ENCODE measurements around the gene PIK3C2G. TPM values are rescaled to one million over a fixed set of nuclear protein-coding genes. Genes with fewer than 3 reads are reported as not detected.

The PIK3C2G gene
- total RNA-seq, 1 experiment from 2014 or later: not detected

GRCh38 chr12:18479256-18479655, 217.9 kb downstream of the PIK3C2G start:
- H3K36me3 ChIP-seq (ENCODE audit: insufficient read depth, low read length, poor library complexity, severe bottlenecking): no peaks in the 10 kb centered on the region
- intact Hi-C loops (cut with micrococcal nuclease; ENCODE audit: unreplicated experiment): no loop called here
- no peaks in the 10 kb centered on the region for H3K27me3 ChIP-seq (replicated peaks; ENCODE audit: insufficient read depth, low read depth, low read length, poor library complexity)
- ChIA-PET POLR2A (ENCODE audit: low non-redundant PET) (no interaction called here), CTCF (no interaction called here)
- no peak for DNase-seq (ENCODE audit: low spot score)
- no peaks in the 10 kb centered on the region for H3K4me1 ChIP-seq (ENCODE audit: insufficient read depth, low read length, poor library complexity, severe bottlenecking)
- no TSS peak for BruUV-seq (replicated peaks)
- TF ChIP-seq CTCF (conservative IDR thresholded peaks at IDR 0.05; ENCODE audit: low read depth, low read length) (no peak), EZH2 (IDR thresholded peaks at IDR 0.05; ENCODE audit: borderline replicate concordance, low read depth, low read length, poor library complexity, severe bottlenecking) (no peak)
- H3K4me3 ChIP-seq (ENCODE audit: low read depth, low read length, poor library complexity, severe bottlenecking): no peak overlapping the region
- no peaks in the 10 kb centered on the region for H3K9me3 ChIP-seq (ENCODE audit: low read depth, low read length, poor library complexity, severe bottlenecking)
- no peak overlapping the region for H3K27ac ChIP-seq (ENCODE audit: low read depth, low read length, poor library complexity, severe bottlenecking)

- intact Hi-C loops (cut with micrococcal nuclease; ENCODE audit: unreplicated experiment): no loop called here
Observed at GRCh38 chr12:18482601-18483120, 221.3 kb downstream of the PIK3C2G start.

GRCh38 chr12:18483698-18484325, 222.5 kb downstream of the PIK3C2G start:
- Histone ChIP-seq H3K4me3 (ENCODE audit: low read depth, low read length, poor library complexity, severe bottlenecking) (no peak overlapping the region), H3K4me1 (ENCODE audit: insufficient read depth, low read length, poor library complexity, severe bottlenecking) (no peaks in the 10 kb centered on the region), H3K9me3 (ENCODE audit: low read depth, low read length, poor library complexity, severe bottlenecking) (no peaks in the 10 kb centered on the region), H3K27me3 (replicated peaks; ENCODE audit: insufficient read depth, low read depth, low read length, poor library complexity) (peaks cover 3% of the 10 kb centered on the region), H3K27ac (ENCODE audit: low read depth, low read length, poor library complexity, severe bottlenecking) (no peak overlapping the region), H3K36me3 (ENCODE audit: insufficient read depth, low read length, poor library complexity, severe bottlenecking) (no peaks in the 10 kb centered on the region)
- CTCF ChIA-PET: no interaction called here
- POLR2A ChIA-PET (ENCODE audit: low non-redundant PET): no interaction called here
- intact Hi-C loops (cut with micrococcal nuclease; ENCODE audit: unreplicated experiment): no loop called here
- no peak for DNase-seq (ENCODE audit: low spot score)
- no TSS peak for BruUV-seq (replicated peaks)
- TF ChIP-seq CTCF (conservative IDR thresholded peaks at IDR 0.05; ENCODE audit: low read depth, low read length) (no peak), EZH2 (IDR thresholded peaks at IDR 0.05; ENCODE audit: borderline replicate concordance, low read depth, low read length, poor library complexity, severe bottlenecking) (no peak)

More at GRCh38 chr12:18482601-18483120, 221.3 kb downstream of the PIK3C2G start:
- BruUV-seq (replicated peaks): no TSS peak
- H3K4me1 ChIP-seq (ENCODE audit: insufficient read depth, low read length, poor library complexity, severe bottlenecking): no peaks in the 10 kb centered on the region
- no peaks in the 10 kb centered on the region for H3K36me3 ChIP-seq (ENCODE audit: insufficient read depth, low read length, poor library complexity, severe bottlenecking)
- POLR2A ChIA-PET (ENCODE audit: low non-redundant PET): no interaction called here
- H3K9me3 ChIP-seq (ENCODE audit: low read depth, low read length, poor library complexity, severe bottlenecking): no peaks in the 10 kb centered on the region
- no peak overlapping the region for H3K27ac ChIP-seq (ENCODE audit: low read depth, low read length, poor library complexity, severe bottlenecking)
- DNase-seq (ENCODE audit: low spot score): no peak
- TF ChIP-seq EZH2 (IDR thresholded peaks at IDR 0.05; ENCODE audit: borderline replicate concordance, low read depth, low read length, poor library complexity, severe bottlenecking): no peak
- TF ChIP-seq CTCF (conservative IDR thresholded peaks at IDR 0.05; ENCODE audit: low read depth, low read length): no peak
- H3K4me3 ChIP-seq (ENCODE audit: low read depth, low read length, poor library complexity, severe bottlenecking): no peak overlapping the region
- no peaks in the 10 kb centered on the region for H3K27me3 ChIP-seq (replicated peaks; ENCODE audit: insufficient read depth, low read depth, low read length, poor library complexity)
- CTCF ChIA-PET: no interaction called here

Measured in A673 (cell line).